Endothelial cell of umbilical vein (primary cell): ENCODE results near the gene EIF1AX.

Experiments
- CTCF ChIP-seq, 2 donors: IDR thresholded peaks; 1 replicate in 1 of 2; 2 replicates in 1 of 2; pipeline ENCODE4 v1.5.1; 2011; ENCODE audit warnings: low read length in 2 of 2, mild to moderate bottlenecking in 2 of 2, moderate library complexity in 2 of 2, control low read depth in 1 of 2, inconsistent platforms in 1 of 2, low read depth in 1 of 2; ENCODE audit not compliant: insufficient read depth in 1 of 2; ENCODE audit errors: extremely low read depth in 1 of 2
- EZH2 ChIP-seq: IDR thresholded peaks from 2 replicates; pipeline ENCODE4 v1.6.1; 2012; ENCODE audit warnings: borderline replicate concordance, low read depth, mild to moderate bottlenecking, moderate library complexity, low read length, inconsistent platforms; ENCODE audit not compliant: severe bottlenecking
- MAX ChIP-seq: IDR thresholded peaks from 2 replicates; pipeline ENCODE4 v1.6.1; 2011; ENCODE audit not compliant: insufficient read depth, insufficient read length
- POLR2A ChIP-seq: IDR thresholded peaks from 2 replicates; pipeline ENCODE4 v1.6.1; 2012; ENCODE audit warnings: low read depth, mild to moderate bottlenecking, control low read depth, low read length
- POLR2AphosphoS5 ChIP-seq: IDR thresholded peaks from 2 replicates; pipeline ENCODE4 v1.6.1; 2012; ENCODE audit warnings: low read depth, mild to moderate bottlenecking, control low read depth, low read length, moderate library complexity; ENCODE audit not compliant: insufficient read depth

GRCh38 chrX:20132666-20133065 lies 9.0 kb downstream of the EIF1AX start:
- TF ChIP-seq POLR2AphosphoS5 (no peak), CTCF (IDR thresholded peaks at IDR 0.05; ENCODE audit: extremely low read depth in 1 of 2, insufficient read depth in 1 of 2, low read depth in 1 of 2, low read length in 2 of 2) (no peak), MAX (no peak), EZH2 (no peak), POLR2A (no peak)
